H9 (cell line): ENCODE measurements around the gene TMEM161A. TPM values are rescaled to one million over a fixed set of nuclear protein-coding genes. Genes with fewer than 3 reads are reported as not detected.

Experiments
- DNase-seq: peaks from one replicate; pipeline ENCODE4 v3.0.0-alpha.2; 2017
- H2AFZ ChIP-seq: one replicate; pipeline ENCODE4 v1.6.1; 2013; ENCODE audit warnings: mild to moderate bottlenecking, low read length, control low read depth, moderate library complexity
- H2AK5ac ChIP-seq: 2 replicates; pipeline ENCODE4 v1.6.1; 2013; ENCODE audit warnings: low read length, control low read depth, mixed read lengths; ENCODE audit not compliant: insufficient read length
- H2BK120ac ChIP-seq: one replicate; pipeline ENCODE4 v1.6.1; 2013; ENCODE audit warnings: low read depth, mild to moderate bottlenecking, low read length, control low read depth, inconsistent platforms; ENCODE audit not compliant: poor library complexity, severe bottlenecking
- H2BK12ac ChIP-seq: 2 replicates; pipeline ENCODE4 v1.6.1; 2013; ENCODE audit warnings: low read length, control low read depth, mixed read lengths, low read depth; ENCODE audit not compliant: insufficient read length
- H2BK15ac ChIP-seq: 2 replicates; pipeline ENCODE4 v1.6.1; 2013; ENCODE audit warnings: low read depth, low read length, control low read depth
- H2BK20ac ChIP-seq: one replicate; pipeline ENCODE4 v1.6.1; 2013; ENCODE audit warnings: low read depth, mild to moderate bottlenecking, low read length, control low read depth, inconsistent platforms; ENCODE audit not compliant: poor library complexity, severe bottlenecking
- H2BK5ac ChIP-seq: 2 replicates; pipeline ENCODE4 v1.6.1; 2013; ENCODE audit warnings: low read length, control low read depth, mixed read lengths; ENCODE audit not compliant: insufficient read length
- H3K14ac ChIP-seq: 2 replicates; pipeline ENCODE4 v1.6.1; 2013; ENCODE audit warnings: low read length, control low read depth; ENCODE audit not compliant: insufficient read depth
- H3K18ac ChIP-seq: 2 replicates; pipeline ENCODE4 v1.6.1; 2013; ENCODE audit warnings: low read depth, mild to moderate bottlenecking, mixed read lengths, low read length, control low read depth; ENCODE audit not compliant: insufficient read length
- H3K23ac ChIP-seq: 2 replicates; pipeline ENCODE4 v1.6.1; 2013; ENCODE audit warnings: low read length, control low read depth, mixed read lengths, low read depth; ENCODE audit not compliant: insufficient read length
- H3K23me2 ChIP-seq: 2 replicates; pipeline ENCODE4 v1.6.1; 2013; ENCODE audit warnings: low read depth, mild to moderate bottlenecking, mixed read lengths, low read length, control low read depth; ENCODE audit not compliant: insufficient read length, poor library complexity, severe bottlenecking
- H3K27ac ChIP-seq: 2 replicates; pipeline ENCODE4 v1.5.1; 2013; ENCODE audit warnings: low read length, control low read depth, mixed read lengths, low read depth; ENCODE audit not compliant: insufficient read length
- H3K27me3 ChIP-seq: 2 replicates; pipeline ENCODE4 v1.6.1; 2013; ENCODE audit warnings: low read length, control low read depth, inconsistent platforms; ENCODE audit not compliant: insufficient read depth
- H3K4ac ChIP-seq: 2 replicates; pipeline ENCODE4 v1.6.1; 2013; ENCODE audit warnings: low read depth, mild to moderate bottlenecking, control low read depth, inconsistent platforms, low read length, moderate library complexity
- H3K4me1 ChIP-seq: 2 replicates; pipeline ENCODE4 v1.6.1; 2013; ENCODE audit warnings: low read length, control low read depth, inconsistent platforms; ENCODE audit not compliant: insufficient read depth
- H3K4me2 ChIP-seq: 2 replicates; pipeline ENCODE4 v1.6.1; 2013; ENCODE audit warnings: low read length, control low read depth, mixed read lengths; ENCODE audit not compliant: insufficient read length, insufficient read depth
- H3K56ac ChIP-seq: 2 replicates; pipeline ENCODE4 v1.6.1; 2013; ENCODE audit warnings: low read depth, mild to moderate bottlenecking, mixed read lengths, low read length, control low read depth; ENCODE audit not compliant: insufficient read length
- H3K79me1 ChIP-seq: 2 replicates; pipeline ENCODE4 v1.6.1; 2013; ENCODE audit warnings: low read depth, mild to moderate bottlenecking, moderate library complexity, low read length, control low read depth, inconsistent platforms; ENCODE audit not compliant: insufficient read depth, poor library complexity, severe bottlenecking
- H3K79me2 ChIP-seq: 2 replicates; pipeline ENCODE4 v1.6.1; 2013; ENCODE audit warnings: low read length, control low read depth, inconsistent platforms; ENCODE audit not compliant: insufficient read depth
- H3K9ac ChIP-seq: 2 replicates; pipeline ENCODE4 v1.6.1; 2013; ENCODE audit warnings: low read length, control low read depth, mixed read lengths; ENCODE audit not compliant: insufficient read length; ENCODE audit errors: extremely low read depth
- H3K9me3 ChIP-seq: one replicate; pipeline ENCODE4 v1.6.1; 2013; ENCODE audit warnings: low read depth, low read length, inconsistent platforms; ENCODE audit not compliant: control insufficient read depth
- H3T11ph ChIP-seq: one replicate; pipeline ENCODE4 v1.6.1; 2013; ENCODE audit warnings: mild to moderate bottlenecking, low read length, control low read depth, inconsistent platforms
- H4K20me1 ChIP-seq: one replicate; pipeline ENCODE4 v1.6.1; 2013; ENCODE audit not compliant: control insufficient read depth, insufficient read length, insufficient read depth
- H4K5ac ChIP-seq: 2 replicates; pipeline ENCODE4 v1.6.1; 2013; ENCODE audit warnings: low read depth, mild to moderate bottlenecking, mixed read lengths, low read length, control low read depth; ENCODE audit not compliant: insufficient read length
- H4K8ac ChIP-seq: replicated peaks from 2 replicates; pipeline ENCODE4 v1.6.1; 2013; ENCODE audit warnings: low read length, control low read depth, mixed read lengths, low read depth; ENCODE audit not compliant: insufficient read length
- H4K91ac ChIP-seq: 2 replicates; pipeline ENCODE4 v1.6.1; 2013; ENCODE audit warnings: low read depth, mild to moderate bottlenecking, moderate library complexity, mixed read lengths, low read length, control low read depth; ENCODE audit not compliant: insufficient read length
- H3K27ac Mint-ChIP-seq, 3 experiments: 2 replicates in 2 of 3; 3 replicates in 1 of 3; pipeline ENCODE4 v1.8.0; 2020 to 2021; ENCODE audit warnings: mixed read lengths in 3 of 3, mild to moderate bottlenecking in 1 of 3, moderate library complexity in 1 of 3
- H3K27me3 Mint-ChIP-seq: 2 replicates; pipeline ENCODE4 v1.8.0; 2021; ENCODE audit warnings: low read depth, mild to moderate bottlenecking, moderate library complexity, mixed read lengths
- H3K36me3 Mint-ChIP-seq, 3 experiments: 2 replicates in 2 of 3; 3 replicates in 1 of 3; pipeline ENCODE4 v1.8.0; 2020 to 2021; ENCODE audit warnings: low read depth in 3 of 3, mixed read lengths in 3 of 3; ENCODE audit not compliant: insufficient read depth in 1 of 3
- H3K4me1 Mint-ChIP-seq, 2 experiments: 2 replicates each; pipeline ENCODE4 v1.8.0; 2020; ENCODE audit warnings: mixed read lengths in 2 of 2
- H3K4me3 Mint-ChIP-seq, 2 experiments: 2 replicates in 1 of 2; 3 replicates in 1 of 2; pipeline ENCODE4 v1.8.0; 2020 to 2021; ENCODE audit warnings: mild to moderate bottlenecking in 2 of 2, mixed read lengths in 2 of 2, moderate library complexity in 1 of 2
- H3K9me3 Mint-ChIP-seq, 2 experiments: 2 replicates in 1 of 2; 3 replicates in 1 of 2; pipeline ENCODE4 v1.8.0; 2020; ENCODE audit warnings: mild to moderate bottlenecking in 2 of 2, mixed read lengths in 2 of 2, moderate library complexity in 1 of 2
- WGBS: extraction: QIAGEN DNeasy Blood & Tissue Kit; methylation state at CpG from one replicate; pipeline ENCODE4 v1.1.7; 2013; ENCODE audit warnings: missing lambda C conversion rate, low lambda C conversion rate, mixed read lengths; ENCODE audit not compliant: insufficient read length; ENCODE audit errors: extremely low coverage; 5-methylcytosine and 5-hydroxymethylcytosine counted together
- total RNA-seq: library from RNA; stranded (reverse); gene quantifications from 2 replicates; pipeline ENCODE4 v1.2.1, GENCODE V29; 2021
- TF ChIP-seq, protein P1 (sequence below): fragments of 200-600 bp; sonication (generic); conservative IDR thresholded peaks from 3 replicates; pipeline ENCODE4 v1.8.0; 2021; ENCODE audit warnings: antibody characterized with exemption, mild to moderate bottlenecking

The TMEM161A gene
- total RNA-seq, 1 experiment from 2014 or later = 40.9 TPM

DNA sequence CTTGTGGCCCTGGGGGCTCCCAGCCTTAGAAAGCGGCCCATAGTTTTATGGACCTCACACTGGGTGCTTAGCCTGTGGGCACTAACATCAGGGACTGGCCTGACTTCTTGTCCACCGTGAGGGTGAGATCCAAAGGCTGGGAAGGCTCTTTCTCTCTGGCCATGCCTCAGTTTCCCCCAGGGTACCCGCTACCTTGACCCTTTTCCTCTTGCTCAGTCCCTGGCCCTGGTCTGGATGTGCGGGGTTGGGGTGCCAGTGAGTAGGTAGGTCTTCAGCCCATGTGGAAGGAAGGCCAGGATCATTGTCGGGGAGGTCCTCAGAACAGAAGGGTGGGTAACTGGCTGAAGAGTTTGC is 1.6 kb upstream of the TMEM161A start:
- no peaks in the 10 kb centered on the region for H3K79me1 ChIP-seq
- H3K14ac ChIP-seq = no peak overlapping the region
- H3K4me1 Mint-ChIP-seq = peaks cover 14 to 15% of the 10 kb centered on the region in 2 experiments
- H3K27ac ChIP-seq = no peak overlapping the region
- no peak overlapping the region for H2BK5ac ChIP-seq
- H4K91ac ChIP-seq = no peak overlapping the region
- H3T11ph ChIP-seq = no peak overlapping the region
- no peaks in the 10 kb centered on the region; the same call in 1 of the 2 replicates for H3K27me3 ChIP-seq
- H3K4me1 ChIP-seq = no peaks in the 10 kb centered on the region
- H3K23ac ChIP-seq = no peak overlapping the region
- H3K9me3 Mint-ChIP-seq = peaks cover 0 to 2% of the 10 kb centered on the region in 2 experiments; a peak in 3 of 5 replicates
- H2BK120ac ChIP-seq = no peak overlapping the region
- H3K56ac ChIP-seq = no peak overlapping the region
- H2AK5ac ChIP-seq = no peak overlapping the region
- H2BK20ac ChIP-seq = no peak overlapping the region
- TF ChIP-seq, protein P1, sequence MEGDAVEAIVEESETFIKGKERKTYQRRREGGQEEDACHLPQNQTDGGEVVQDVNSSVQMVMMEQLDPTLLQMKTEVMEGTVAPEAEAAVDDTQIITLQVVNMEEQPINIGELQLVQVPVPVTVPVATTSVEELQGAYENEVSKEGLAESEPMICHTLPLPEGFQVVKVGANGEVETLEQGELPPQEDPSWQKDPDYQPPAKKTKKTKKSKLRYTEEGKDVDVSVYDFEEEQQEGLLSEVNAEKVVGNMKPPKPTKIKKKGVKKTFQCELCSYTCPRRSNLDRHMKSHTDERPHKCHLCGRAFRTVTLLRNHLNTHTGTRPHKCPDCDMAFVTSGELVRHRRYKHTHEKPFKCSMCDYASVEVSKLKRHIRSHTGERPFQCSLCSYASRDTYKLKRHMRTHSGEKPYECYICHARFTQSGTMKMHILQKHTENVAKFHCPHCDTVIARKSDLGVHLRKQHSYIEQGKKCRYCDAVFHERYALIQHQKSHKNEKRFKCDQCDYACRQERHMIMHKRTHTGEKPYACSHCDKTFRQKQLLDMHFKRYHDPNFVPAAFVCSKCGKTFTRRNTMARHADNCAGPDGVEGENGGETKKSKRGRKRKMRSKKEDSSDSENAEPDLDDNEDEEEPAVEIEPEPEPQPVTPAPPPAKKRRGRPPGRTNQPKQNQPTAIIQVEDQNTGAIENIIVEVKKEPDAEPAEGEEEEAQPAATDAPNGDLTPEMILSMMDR = 0 out of 3 replicates have a peak, but pooled peaks have one; percentile 7
- H2BK15ac ChIP-seq = no peak overlapping the region
- WGBS = no CpG with 5 or more reads among the region's 5 CpGs
- H3K36me3 Mint-ChIP-seq = no peaks in the 10 kb centered on the region; a peak in 1 of 7 replicates
- peaks cover 46% of the 10 kb centered on the region for H3K27me3 Mint-ChIP-seq
- H3K9ac ChIP-seq = no peak overlapping the region
- peaks cover 2% of the 10 kb centered on the region for H4K20me1 ChIP-seq
- H4K5ac ChIP-seq = no peak overlapping the region
- H3K4me3 Mint-ChIP-seq = no peak overlapping the region; a peak in 1 of 5 replicates
- H3K4ac ChIP-seq = no peak overlapping the region
- no peaks in the 10 kb centered on the region for H3K9me3 ChIP-seq
- H3K27ac Mint-ChIP-seq = no peak overlapping the region
- peaks cover 11% of the 10 kb centered on the region for H3K23me2 ChIP-seq
- no peak overlapping the region for H4K8ac ChIP-seq
- DNase-seq = no peak
- H3K18ac ChIP-seq = no peak overlapping the region
- no peak overlapping the region for H3K4me2 ChIP-seq
- H2BK12ac ChIP-seq = no peak overlapping the region
- no peaks in the 10 kb centered on the region for H3K79me2 ChIP-seq
- no peak overlapping the region for H2AFZ ChIP-seq
